ENCODE data around the gene U2AF2.

DNA sequence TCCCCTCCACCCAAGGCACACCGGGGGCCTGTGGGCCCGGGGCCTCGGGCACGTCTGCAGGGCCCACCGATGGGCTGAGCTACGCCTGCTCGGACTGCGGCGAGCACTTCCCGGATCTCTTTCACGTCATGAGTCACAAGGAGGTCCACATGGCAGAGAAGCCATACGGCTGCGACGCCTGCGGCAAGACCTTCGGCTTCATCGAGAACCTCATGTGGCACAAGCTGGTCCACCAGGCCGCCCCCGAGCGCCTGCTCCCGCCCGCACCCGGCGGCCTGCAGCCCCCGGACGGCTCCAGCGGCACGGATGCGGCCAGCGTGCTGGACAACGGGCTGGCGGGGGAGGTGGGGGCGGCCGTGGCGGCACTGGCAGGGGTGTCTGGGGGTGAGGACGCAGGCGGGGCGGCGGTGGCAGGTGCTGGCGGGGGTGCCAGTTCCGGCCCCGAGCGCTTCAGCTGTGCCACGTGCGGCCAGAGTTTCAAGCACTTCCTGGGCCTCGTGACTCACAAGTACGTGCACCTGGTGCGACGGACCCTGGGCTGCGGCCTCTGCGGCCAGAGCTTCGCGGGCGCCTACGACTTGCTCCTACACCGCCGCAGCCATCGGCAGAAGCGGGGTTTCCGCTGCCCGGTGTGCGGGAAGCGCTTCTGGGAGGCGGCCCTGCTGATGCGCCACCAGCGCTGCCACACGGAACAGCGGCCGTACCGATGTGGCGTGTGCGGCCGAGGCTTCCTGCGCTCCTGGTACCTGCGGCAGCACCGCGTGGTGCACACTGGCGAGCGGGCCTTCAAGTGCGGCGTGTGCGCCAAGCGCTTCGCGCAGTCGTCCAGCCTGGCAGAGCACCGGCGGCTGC lies 39.1 kb upstream of the U2AF2 start:
- TF ChIP-seq, protein P1, sequence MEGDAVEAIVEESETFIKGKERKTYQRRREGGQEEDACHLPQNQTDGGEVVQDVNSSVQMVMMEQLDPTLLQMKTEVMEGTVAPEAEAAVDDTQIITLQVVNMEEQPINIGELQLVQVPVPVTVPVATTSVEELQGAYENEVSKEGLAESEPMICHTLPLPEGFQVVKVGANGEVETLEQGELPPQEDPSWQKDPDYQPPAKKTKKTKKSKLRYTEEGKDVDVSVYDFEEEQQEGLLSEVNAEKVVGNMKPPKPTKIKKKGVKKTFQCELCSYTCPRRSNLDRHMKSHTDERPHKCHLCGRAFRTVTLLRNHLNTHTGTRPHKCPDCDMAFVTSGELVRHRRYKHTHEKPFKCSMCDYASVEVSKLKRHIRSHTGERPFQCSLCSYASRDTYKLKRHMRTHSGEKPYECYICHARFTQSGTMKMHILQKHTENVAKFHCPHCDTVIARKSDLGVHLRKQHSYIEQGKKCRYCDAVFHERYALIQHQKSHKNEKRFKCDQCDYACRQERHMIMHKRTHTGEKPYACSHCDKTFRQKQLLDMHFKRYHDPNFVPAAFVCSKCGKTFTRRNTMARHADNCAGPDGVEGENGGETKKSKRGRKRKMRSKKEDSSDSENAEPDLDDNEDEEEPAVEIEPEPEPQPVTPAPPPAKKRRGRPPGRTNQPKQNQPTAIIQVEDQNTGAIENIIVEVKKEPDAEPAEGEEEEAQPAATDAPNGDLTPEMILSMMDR (IDR thresholded peaks at IDR 0.05; ENCODE audit: low read depth, low read length) = no peak
- TF ChIP-seq EZH2phosphoT487 (IDR thresholded peaks at IDR 0.05; ENCODE audit: low read depth) = no peak

All from OCI-LY3 (cell line).